OCI-LY1 (cell line): Measurements from ENCODE around the gene YIPF5.

ENCODE experiments used
- H2AFZ ChIP-seq: fragments of 200-600 bp; sonication (generic), shearing (Covaris generic); 2 replicates; pipeline ENCODE4 v1.6.0; 2014; ENCODE audit warnings: antibody characterized with exemption, mild to moderate bottlenecking, low read length
- H3F3A ChIP-seq: fragments of 200-600 bp; sonication (generic), shearing (Covaris generic); 2 replicates; pipeline ENCODE4 v1.6.0; 2014; ENCODE audit warnings: mild to moderate bottlenecking, antibody characterized with exemption, low read length, moderate library complexity; ENCODE audit not compliant: insufficient read depth
- H3K27ac ChIP-seq: fragments of 200-600 bp; sonication (generic); 2 replicates; pipeline ENCODE4 v1.5.1; 2014; ENCODE audit warnings: low read length, mixed run types, mild to moderate bottlenecking, low read depth; ENCODE audit not compliant: poor library complexity, severe bottlenecking
- H3K27me3 ChIP-seq: fragments of 200-600 bp; sonication (generic); 2 replicates; pipeline ENCODE4 v1.6.0; 2014; ENCODE audit warnings: antibody characterized with exemption, mild to moderate bottlenecking, low read length, moderate library complexity; ENCODE audit not compliant: insufficient read depth
- H3K36me3 ChIP-seq: fragments of 200-600 bp; sonication (generic); 2 replicates; pipeline ENCODE4 v1.6.1; 2014; ENCODE audit warnings: mild to moderate bottlenecking, antibody characterized with exemption, low read length, moderate library complexity, mixed read lengths; ENCODE audit not compliant: insufficient read depth
- H3K4me1 ChIP-seq: fragments of 200-600 bp; sonication (generic); 2 replicates; pipeline ENCODE4 v1.5.1; 2014; ENCODE audit warnings: mild to moderate bottlenecking, low read length, moderate library complexity; ENCODE audit not compliant: insufficient read depth, severe bottlenecking
- H3K4me2 ChIP-seq: fragments of 200-600 bp; sonication (generic), shearing (Covaris generic); 2 replicates; pipeline ENCODE4 v1.6.1; 2014; ENCODE audit warnings: low read length
- H3K4me3 ChIP-seq: fragments of 200-600 bp; sonication (generic); 2 replicates; pipeline ENCODE4 v1.5.1; 2014; ENCODE audit warnings: low read length, low read depth, mild to moderate bottlenecking, mixed read lengths; ENCODE audit not compliant: poor library complexity, severe bottlenecking
- H3K79me2 ChIP-seq: fragments of 200-600 bp; shearing (Covaris generic); 2 replicates; pipeline ENCODE4 v1.6.1; 2016; ENCODE audit warnings: mixed run types, low read length, mixed read lengths; ENCODE audit not compliant: insufficient read depth
- H3K9ac ChIP-seq: fragments of 200-600 bp; sonication (generic), shearing (Covaris generic); 2 replicates; pipeline ENCODE4 v1.6.1; 2014; ENCODE audit warnings: mild to moderate bottlenecking, low read length, mixed read lengths
- H3K9me2 ChIP-seq: fragments of 200-600 bp; sonication (generic), shearing (Covaris generic); 2 replicates; pipeline ENCODE4 v1.6.1; 2014; ENCODE audit warnings: low read depth, mild to moderate bottlenecking, low read length, mixed read lengths
- H3K9me3 ChIP-seq: fragments of 200-600 bp; shearing (Covaris generic); 2 replicates; pipeline ENCODE4 v1.6.1; 2014; ENCODE audit warnings: low read length, mixed read lengths
- H4K20me1 ChIP-seq: fragments of 200-600 bp; sonication (generic), shearing (Covaris generic); 2 replicates; pipeline ENCODE4 v1.6.0; 2016; ENCODE audit warnings: mild to moderate bottlenecking, low read length; ENCODE audit not compliant: insufficient read depth
- EZH2 ChIP-seq: fragments of 200-600 bp; sonication (generic), shearing (Covaris generic); IDR thresholded peaks from 2 replicates; pipeline ENCODE4 v1.8.0; 2017; ENCODE audit warnings: borderline replicate concordance, mixed run types, mild to moderate bottlenecking, antibody characterized with exemption, low read length, moderate library complexity, mixed read lengths
- TF ChIP-seq, protein P1 (sequence below): fragments of 200-600 bp; sonication (generic), shearing (Covaris generic); IDR thresholded peaks from 2 replicates; pipeline ENCODE4 v1.5.1; 2017; ENCODE audit warnings: mild to moderate bottlenecking, antibody characterized with exemption, low read length, moderate library complexity, mixed read lengths

The YIPF5 gene

DNA sequence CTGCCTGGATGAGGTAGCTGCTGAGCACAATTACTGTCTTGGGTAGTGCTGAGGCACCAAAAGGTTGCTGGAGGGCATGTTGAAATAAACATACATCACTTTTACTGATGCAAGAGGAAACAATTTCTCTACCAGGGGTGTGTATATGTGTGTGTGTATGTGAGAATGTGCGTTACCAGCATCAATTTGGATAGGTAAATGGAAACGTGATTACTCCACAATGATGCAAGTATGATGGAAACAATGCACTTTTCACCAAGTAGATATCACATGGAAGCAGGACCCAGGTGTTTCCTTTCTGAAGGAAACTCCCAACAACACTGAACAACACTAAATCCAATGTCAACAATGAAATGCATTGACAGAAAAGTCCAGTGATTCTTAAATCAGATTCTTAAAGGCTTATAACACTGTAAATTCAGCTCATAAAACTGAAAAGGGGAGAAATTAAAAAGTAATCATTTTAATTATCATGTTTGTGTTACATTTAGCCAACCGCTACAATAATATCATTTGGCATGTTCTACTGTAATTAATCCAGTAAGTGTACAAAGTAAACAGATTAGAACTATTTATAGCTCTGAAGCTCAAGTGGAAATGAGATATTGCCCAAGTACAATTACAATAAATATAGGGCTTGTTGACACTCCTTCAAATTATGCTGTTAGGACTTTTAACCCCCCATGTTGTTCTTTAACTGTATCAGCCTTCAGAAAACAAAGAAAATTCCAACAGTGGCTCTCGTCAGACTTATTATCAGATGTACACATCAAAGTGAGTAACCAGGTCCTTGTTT is 25.3 kb downstream of the YIPF5 start:
- TF ChIP-seq, protein P1, sequence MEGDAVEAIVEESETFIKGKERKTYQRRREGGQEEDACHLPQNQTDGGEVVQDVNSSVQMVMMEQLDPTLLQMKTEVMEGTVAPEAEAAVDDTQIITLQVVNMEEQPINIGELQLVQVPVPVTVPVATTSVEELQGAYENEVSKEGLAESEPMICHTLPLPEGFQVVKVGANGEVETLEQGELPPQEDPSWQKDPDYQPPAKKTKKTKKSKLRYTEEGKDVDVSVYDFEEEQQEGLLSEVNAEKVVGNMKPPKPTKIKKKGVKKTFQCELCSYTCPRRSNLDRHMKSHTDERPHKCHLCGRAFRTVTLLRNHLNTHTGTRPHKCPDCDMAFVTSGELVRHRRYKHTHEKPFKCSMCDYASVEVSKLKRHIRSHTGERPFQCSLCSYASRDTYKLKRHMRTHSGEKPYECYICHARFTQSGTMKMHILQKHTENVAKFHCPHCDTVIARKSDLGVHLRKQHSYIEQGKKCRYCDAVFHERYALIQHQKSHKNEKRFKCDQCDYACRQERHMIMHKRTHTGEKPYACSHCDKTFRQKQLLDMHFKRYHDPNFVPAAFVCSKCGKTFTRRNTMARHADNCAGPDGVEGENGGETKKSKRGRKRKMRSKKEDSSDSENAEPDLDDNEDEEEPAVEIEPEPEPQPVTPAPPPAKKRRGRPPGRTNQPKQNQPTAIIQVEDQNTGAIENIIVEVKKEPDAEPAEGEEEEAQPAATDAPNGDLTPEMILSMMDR: no peak
- no peak for TF ChIP-seq EZH2
- H3K9me3 ChIP-seq: no peaks in the 10 kb centered on the region
- H3K4me3 ChIP-seq: no peak overlapping the region
- H3K4me1 ChIP-seq: peaks cover 9% of the 10 kb centered on the region
- no peak overlapping the region for H2AFZ ChIP-seq
- H3K36me3 ChIP-seq: no peaks in the 10 kb centered on the region
- H3K9me2 ChIP-seq: no peaks in the 10 kb centered on the region
- H3F3A ChIP-seq: no peaks in the 10 kb centered on the region
- H3K79me2 ChIP-seq: no peaks in the 10 kb centered on the region
- H3K27ac ChIP-seq: no peak overlapping the region
- no peak overlapping the region for H3K9ac ChIP-seq
- H4K20me1 ChIP-seq: no peaks in the 10 kb centered on the region
- no peaks in the 10 kb centered on the region for H3K27me3 ChIP-seq
- no peak overlapping the region for H3K4me2 ChIP-seq

DNA sequence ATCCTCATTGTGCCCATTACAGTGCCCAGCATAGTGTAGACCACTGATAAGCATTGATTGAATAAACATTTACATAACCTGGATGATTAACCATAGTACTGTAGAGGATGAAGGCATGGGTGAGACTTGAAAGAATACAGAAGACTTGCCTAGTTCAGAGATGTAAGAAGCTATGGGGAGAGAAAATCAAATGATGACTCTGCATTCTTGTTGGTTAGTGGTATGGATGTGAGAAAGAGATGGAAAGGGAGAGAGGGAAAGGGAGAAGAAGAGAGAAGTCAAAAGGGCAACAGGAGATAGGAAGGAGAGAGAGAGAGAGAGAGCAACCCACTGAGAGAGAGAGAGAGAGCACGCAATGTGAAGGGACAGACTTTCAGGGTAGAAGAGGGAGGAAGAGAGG is 26.8 kb downstream of the YIPF5 start:
- Histone ChIP-seq H3K36me3 (no peaks in the 10 kb centered on the region), H3K27ac (no peak overlapping the region), H3K4me2 (no peak overlapping the region), H3K9me2 (no peaks in the 10 kb centered on the region), H3K4me3 (no peak overlapping the region), H3K9me3 (no peaks in the 10 kb centered on the region), H3F3A (no peaks in the 10 kb centered on the region), H2AFZ (no peak overlapping the region), H3K9ac (no peak overlapping the region), H3K79me2 (no peaks in the 10 kb centered on the region), H3K4me1 (peaks cover 9% of the 10 kb centered on the region), H3K27me3 (no peaks in the 10 kb centered on the region), H4K20me1 (no peaks in the 10 kb centered on the region)
- TF ChIP-seq EZH2: no peak
- TF ChIP-seq, protein P1: no peak

DNA sequence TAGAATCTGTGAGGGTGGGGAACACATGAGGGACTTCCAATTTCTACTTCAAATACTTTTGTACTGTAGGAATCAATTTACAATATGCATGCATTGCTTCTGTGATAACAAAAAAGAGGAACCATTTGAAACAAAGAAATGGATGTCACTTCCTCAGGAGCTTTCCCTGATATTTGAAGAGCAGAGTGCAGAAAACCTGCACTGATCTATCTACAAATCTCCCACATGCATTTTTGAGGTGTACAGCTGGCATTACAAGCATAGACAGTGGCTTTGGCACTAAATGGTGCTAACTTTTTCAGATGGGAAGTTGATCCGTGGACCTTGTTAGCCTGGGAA is 27.7 kb downstream of the YIPF5 start:
- no peaks in the 10 kb centered on the region for H3K27me3 ChIP-seq
- no peak overlapping the region for H2AFZ ChIP-seq
- H3K9ac ChIP-seq: no peak overlapping the region
- no peaks in the 10 kb centered on the region for H3K9me2 ChIP-seq
- H3K4me3 ChIP-seq: no peak overlapping the region
- no peaks in the 10 kb centered on the region for H3F3A ChIP-seq
- no peaks in the 10 kb centered on the region for H3K9me3 ChIP-seq
- H3K79me2 ChIP-seq: no peaks in the 10 kb centered on the region
- H3K4me1 ChIP-seq: peaks cover 9% of the 10 kb centered on the region
- TF ChIP-seq EZH2: no peak
- TF ChIP-seq, protein P1: no peak
- no peak overlapping the region for H3K4me2 ChIP-seq
- H3K36me3 ChIP-seq: no peaks in the 10 kb centered on the region
- H4K20me1 ChIP-seq: no peaks in the 10 kb centered on the region
- no peak overlapping the region for H3K27ac ChIP-seq
